Vagina (tissue), 2 donors: ENCODE data around the gene SHISA6.

Source experiments
- POLR2AphosphoS5 ChIP-seq, 2 donors: sonication (generic); formaldehyde crosslinking; IDR thresholded peaks; one replicate each; pipeline ENCODE4 v1.9.0; 2017; ENCODE audit warnings: antibody characterized with exemption in 2 of 2, mild to moderate bottlenecking in 2 of 2, low read depth in 1 of 2; ENCODE audit not compliant: insufficient read depth in 1 of 2
- TF ChIP-seq, protein P1 (sequence below), 3 experiments: fragments of 450-650 bp in 2 of 3; fragments of 200-600 bp in 1 of 3; sonication (generic) in 1 of 3; IDR thresholded peaks; one replicate each; pipeline ENCODE4 v1.5.1; 2017 to 2019; ENCODE audit warnings: antibody characterized with exemption in 3 of 3, mild to moderate bottlenecking in 2 of 3, moderate library complexity in 2 of 3

DNA sequence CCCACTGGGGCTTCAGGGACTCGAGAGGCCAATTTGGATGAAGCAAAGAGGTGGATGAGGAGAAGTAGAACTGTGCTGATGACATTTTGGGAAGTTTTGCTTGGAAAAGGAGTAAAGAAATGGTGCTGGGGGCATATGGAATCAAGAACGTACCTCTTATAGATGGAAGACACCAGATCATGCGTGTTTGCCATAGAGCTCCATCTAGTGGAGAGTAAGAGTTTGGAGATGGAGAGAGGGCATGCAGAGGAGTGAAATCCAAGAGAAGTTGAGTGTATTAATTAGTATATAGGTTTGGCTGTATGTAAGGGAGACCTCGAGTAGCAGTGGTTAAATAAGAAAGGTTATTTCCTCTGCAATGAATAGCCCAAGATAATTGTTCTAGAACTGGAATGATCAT lies 56.0 kb downstream of the SHISA6 start:
- TF ChIP-seq, protein P1, sequence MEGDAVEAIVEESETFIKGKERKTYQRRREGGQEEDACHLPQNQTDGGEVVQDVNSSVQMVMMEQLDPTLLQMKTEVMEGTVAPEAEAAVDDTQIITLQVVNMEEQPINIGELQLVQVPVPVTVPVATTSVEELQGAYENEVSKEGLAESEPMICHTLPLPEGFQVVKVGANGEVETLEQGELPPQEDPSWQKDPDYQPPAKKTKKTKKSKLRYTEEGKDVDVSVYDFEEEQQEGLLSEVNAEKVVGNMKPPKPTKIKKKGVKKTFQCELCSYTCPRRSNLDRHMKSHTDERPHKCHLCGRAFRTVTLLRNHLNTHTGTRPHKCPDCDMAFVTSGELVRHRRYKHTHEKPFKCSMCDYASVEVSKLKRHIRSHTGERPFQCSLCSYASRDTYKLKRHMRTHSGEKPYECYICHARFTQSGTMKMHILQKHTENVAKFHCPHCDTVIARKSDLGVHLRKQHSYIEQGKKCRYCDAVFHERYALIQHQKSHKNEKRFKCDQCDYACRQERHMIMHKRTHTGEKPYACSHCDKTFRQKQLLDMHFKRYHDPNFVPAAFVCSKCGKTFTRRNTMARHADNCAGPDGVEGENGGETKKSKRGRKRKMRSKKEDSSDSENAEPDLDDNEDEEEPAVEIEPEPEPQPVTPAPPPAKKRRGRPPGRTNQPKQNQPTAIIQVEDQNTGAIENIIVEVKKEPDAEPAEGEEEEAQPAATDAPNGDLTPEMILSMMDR (IDR thresholded peaks at IDR 0.05) = no peak
- no peak for TF ChIP-seq POLR2AphosphoS5 (IDR thresholded peaks at IDR 0.05; ENCODE audit: insufficient read depth in 1 of 2, low read depth in 1 of 2)
